ENCODE results near the gene CHRNB4.
"Not testable (repeated sequence)": the region's sequence is repeated elsewhere in the genome, so short reads cannot be mapped to it uniquely, and the experiment has no call there.

CHRNB4 gene

DNA sequence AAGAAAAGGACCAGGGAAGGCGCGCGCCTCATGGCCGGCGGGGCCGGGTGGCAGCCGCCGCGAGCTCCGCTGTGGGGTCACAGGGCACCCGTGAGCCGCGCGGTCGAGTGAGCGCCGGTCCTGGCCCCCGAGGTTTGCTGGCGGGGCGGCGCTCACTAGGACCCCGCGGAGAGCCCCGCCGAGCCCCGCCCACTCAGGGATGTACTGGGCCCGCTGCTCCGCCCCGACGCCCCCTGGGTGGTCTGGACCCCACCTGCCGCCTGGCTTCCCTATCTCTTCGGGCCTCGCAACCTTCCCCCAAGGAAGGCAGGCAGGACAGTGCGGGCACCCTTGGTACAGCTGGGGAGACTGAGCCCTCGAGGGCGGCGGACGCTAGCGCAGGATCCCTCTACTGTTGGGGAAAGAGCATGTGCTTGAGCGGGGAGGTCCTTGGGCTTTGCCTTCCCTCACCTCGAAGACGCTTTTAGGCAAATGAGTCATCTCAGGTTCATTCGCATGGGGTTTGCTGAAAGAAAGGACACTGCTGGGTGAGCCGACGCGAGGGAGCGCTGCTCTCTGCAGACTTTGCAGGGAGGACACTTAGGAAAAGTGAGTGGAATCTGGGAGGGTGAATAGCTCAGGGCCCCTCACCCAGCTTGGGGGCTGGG lies at the start of gene CHRNB4:
TSS of gene CHRNB4 (minus strand) at position 109 of the 647 bp plus-strand sequence. CDS start at position 32, 77 bp downstream.
- no peak for DNase-seq

- no peak for DNase-seq
Observed at GRCh38 chr15:78689626-78690025, 48.6 kb upstream of the CHRNB4 start.

DNA sequence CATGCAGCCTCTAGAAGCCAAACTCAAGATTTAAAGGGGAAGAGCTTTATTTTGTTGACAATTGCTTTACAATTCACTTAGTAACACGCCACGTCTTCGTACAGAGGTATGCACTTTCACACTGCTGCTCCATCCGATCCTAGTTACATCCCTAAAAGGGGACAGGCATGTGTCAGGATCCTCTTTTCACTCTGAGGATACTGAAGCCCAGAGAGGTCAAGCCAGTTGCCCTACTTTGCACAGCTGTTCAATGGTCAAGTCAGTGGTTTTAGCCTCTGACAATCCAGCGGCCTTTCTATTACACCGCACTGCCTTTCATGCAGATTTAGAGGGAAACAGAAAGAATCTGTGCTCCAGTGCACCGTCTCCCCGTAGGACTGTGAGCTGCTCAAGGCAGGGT lies 44.9 kb upstream of the CHRNB4 start:
- no peak for DNase-seq

DNA sequence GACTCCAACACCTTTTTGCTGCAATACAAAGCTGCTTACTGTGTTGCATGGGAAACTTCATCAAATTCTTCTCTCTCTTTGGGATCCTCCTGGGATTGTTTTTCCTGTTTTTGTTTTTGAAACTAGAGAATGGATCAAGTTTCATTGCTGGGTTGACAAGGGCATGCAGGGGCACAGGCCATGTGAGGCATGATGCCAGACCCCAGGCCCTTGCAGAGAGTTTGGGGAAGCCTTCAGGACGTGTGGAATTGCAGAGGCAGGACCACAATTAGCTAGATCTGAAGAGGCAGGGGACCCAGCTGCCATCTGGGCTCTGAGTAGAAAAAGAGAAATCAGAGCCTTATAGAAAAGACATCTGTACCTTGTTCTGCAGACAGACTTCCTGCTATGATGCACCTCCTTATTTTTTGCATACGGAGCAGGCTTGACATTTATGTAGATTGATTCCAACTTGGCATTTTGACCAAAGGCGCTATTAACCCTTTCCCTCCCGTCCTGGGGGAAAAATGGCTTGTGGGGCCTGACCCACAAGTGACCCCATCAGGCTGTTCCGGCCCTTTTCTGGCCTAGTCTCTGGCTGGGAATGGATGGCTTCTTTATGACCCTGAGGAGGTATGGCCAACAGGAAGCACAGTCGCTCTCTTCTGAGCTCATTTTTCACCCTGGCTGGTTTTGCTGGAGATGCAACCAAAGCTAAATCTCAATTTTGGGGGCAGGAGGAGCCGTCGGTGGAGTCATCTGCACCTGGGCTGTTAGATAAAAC lies 44.3 kb upstream of the CHRNB4 start:
- no peak for DNase-seq

- DNase-seq: no peak
Observed at GRCh38 chr15:78684657-78685056, 43.6 kb upstream of the CHRNB4 start.

- DNase-seq: not testable (repeated sequence)
Observed at GRCh38 chr15:78683599-78683998, 42.6 kb upstream of the CHRNB4 start.

DNA sequence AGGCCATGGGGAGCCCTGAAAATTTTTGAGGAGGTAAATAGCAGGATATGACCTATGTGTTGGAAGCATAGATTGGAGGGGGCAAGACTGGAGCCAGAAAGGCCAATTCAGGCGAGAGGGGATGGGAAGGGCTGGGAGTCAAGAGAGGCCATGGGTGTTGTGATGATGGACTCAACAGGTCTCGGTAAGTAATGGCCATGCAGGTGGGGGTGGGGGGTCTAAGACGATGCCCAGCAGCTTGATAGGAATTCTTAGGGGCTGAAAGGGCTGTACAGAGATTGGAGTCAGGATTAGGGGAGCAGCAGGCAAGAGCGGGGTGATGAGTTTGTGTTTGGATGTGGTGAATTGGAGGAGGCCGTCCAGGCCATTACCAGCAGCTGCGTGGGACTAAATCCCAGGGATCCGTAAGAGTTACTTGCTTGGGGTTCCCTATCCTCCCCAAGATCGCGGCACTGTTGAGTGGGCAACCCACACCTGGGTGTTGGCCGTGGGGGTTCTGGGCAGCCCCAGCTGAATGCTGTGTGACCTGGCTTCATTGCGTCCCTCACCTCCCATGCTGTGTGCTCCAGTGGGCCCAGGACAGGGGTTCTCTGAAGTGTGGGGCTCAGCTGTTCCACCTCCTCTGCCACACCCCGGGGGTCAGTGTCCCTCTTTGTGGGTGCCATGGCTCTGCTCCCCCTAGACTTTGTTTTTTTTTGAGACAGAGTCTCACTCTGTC lies 41.8 kb upstream of the CHRNB4 start:
- DNase-seq: no peak

- DNase-seq: no peak
Observed at GRCh38 chr15:78682004-78682651, 41.1 kb upstream of the CHRNB4 start.

GRCh38 chr15:78681281-78682003 lies 40.4 kb upstream of the CHRNB4 start:
- no peak for DNase-seq

DNA sequence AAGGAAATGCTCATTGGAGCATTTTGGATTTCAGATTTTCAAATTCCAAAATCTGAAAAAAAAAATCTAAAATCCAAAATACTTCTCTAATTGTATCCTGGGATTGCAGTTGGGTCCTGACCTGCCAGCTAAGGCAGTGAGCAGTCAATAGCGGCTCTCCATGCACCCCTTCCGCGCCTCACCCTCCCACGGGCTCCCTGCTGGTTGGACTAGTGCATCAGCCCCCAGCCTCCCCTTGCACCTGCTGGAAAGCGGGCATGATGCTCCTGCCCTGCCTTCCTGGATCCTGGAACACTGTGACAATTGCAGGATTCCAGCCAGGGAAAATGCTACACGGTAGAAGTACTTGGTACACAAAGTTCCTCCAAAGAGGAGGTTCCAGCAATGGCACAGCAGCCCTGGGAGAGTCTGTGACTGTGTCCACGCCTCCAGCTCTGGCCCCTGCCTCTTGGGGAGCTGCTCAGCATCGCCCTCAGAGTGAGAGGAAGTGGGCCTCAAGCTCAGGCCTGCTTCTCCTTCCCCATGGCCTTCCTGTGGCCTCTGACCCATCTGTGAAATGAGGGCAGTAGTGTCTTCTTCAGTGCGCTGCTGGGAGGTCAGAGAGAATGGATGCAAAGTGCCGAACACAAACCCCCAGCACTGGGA lies 39.5 kb upstream of the CHRNB4 start:
- DNase-seq: peak; percentile 60

DNA sequence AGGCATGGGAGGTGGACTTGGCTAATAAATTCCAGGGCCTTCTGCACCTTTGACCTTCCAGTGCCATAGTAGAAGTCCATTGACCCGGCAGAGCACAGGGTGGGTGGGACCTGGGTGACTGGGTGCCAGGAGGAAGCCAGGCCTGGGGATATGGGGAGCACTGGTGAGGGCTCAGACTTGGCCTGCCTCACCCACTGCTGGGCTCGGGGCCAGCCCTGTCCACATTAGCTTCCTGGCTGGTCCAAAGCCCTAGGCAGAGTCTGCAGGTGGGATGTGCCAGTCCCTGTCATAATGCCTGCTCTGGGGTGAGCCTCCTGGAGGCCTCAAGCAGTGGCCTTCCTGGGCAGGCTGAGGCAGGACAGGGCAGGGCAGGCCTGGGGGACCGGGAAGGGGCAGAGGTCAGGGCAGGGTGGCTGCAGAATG lies 38.1 kb upstream of the CHRNB4 start:
- DNase-seq: no peak

- no peak for DNase-seq
Observed at GRCh38 chr15:78676424-78677110, 35.6 kb upstream of the CHRNB4 start.

GRCh38 chr15:78675617-78676360 lies 34.8 kb upstream of the CHRNB4 start:
- DNase-seq: no peak

GRCh38 chr15:78675206-78675605 lies 34.2 kb upstream of the CHRNB4 start:
- DNase-seq: no peak

DNA sequence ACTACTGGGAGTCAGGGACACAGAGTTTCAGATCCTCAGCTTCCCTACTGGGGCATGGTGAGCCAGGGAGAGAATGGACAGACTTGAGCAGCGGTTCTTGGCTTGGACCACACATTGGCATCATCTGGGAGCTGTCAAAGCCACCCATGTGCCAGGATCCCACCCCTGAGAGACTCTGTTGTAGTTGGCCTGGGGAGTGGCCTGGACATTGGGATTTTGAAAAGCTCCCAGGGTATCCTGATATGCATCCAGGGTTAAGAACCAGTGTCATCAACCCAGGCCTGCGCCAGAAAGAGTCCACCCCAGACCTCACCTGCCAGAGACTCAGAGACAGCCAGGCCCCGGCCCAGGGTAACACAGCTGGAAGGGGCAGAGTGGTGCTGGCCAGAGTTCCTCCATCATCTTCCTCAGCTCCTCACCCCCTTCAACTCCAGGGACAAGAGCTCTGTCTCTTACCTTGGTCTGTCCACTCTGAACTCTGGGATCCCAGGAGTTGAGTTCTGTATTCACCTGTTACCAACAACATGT lies 33.0 kb upstream of the CHRNB4 start:
- DNase-seq: no peak

- no peak for DNase-seq
Observed at GRCh38 chr15:78673476-78673875, 32.5 kb upstream of the CHRNB4 start.

- DNase-seq: no peak
Observed at GRCh38 chr15:78672285-78673014, 31.4 kb upstream of the CHRNB4 start.

DNA sequence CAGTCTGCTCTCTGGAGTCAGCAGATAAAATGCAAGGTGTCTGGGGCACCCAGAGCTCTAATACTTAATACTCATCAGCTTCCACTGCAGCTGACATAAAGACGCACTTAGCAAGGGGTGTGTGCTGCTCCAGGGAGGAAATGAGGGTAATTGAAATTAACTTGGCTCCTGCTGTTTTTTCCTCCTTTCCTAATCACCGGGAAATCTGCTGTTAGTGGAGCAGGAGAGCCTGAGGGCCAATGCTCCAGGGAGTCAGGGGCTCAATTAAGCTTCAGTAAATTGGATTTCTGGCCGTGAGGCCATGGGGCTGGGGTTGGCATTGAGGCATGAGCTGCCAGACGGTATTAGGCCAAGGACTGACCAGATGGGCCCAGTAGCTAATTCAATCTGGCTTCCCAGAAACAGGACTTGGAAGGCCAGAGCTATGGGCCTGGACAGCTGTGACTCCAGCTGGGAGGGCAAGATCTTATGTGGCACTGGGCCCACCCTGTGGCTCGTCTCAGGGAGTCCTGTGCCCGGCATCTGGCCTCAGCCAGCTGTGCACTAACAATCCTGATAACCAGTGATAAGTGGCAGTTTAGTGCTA lies 30.7 kb upstream of the CHRNB4 start:
- DNase-seq: no peak

DNA sequence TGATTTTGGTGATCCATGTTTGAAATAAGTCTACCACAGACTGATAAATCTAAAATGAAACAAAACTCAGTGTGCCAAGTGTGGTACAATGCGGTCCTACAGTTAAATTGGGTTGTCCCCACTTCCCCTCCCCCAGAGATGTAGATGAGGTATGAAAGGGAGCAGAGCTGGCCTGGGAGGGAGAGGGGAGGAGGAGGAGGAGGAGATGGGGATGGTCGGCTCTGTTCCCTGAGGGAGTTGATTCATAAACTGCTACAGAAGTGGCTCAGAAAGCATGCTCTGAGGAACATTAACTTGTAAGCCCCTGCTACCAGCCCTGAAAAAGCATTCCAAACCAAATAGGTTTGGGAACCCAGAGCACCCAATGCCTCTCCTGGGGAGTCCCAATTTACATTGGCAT lies 28.0 kb upstream of the CHRNB4 start:
- no peak for DNase-seq

All from MV-4-11 (cell line).